ENCODE results near the gene NUDT1. TPM values are rescaled to one million over a fixed set of nuclear protein-coding genes. Genes with fewer than 3 reads are reported as not detected.

The NUDT1 gene
- total RNA-seq, 1 experiment from 2014 or later, result 47.4 TPM

- RAD21 ChIA-PET (ENCODE audit: low non-redundant PET in 1 of 2, low total read pairs in 2 of 2, uncharacterized antibody in 2 of 2, unreplicated experiment in 2 of 2), result no interaction called here
- Histone ChIP-seq H3K9ac (ENCODE audit: low read length) (no peak overlapping the region), H4K20me1 (ENCODE audit: insufficient read depth) (no peaks in the 10 kb centered on the region), H3K27ac (ENCODE audit: low read depth, low read length) (no peak overlapping the region), H3K4me3 (replicated peaks in 1 of 2; ENCODE audit: low read depth in 1 of 2, low read length in 2 of 2) (no peak overlapping the region), H3K4me2 (ENCODE audit: low read length) (no peak overlapping the region), H3K36me3 (ENCODE audit: control insufficient read depth in 1 of 2, insufficient read depth in 2 of 2, low read length in 2 of 2) (no peaks in the 10 kb centered on the region; a peak in 1 of 4 replicates), H3K79me2 (ENCODE audit: insufficient read depth, low read length) (no peaks in the 10 kb centered on the region), H3K4me1 (ENCODE audit: control insufficient read depth in 1 of 2, insufficient read depth in 2 of 2, low read length in 2 of 2) (peaks cover 6 to 15% of the 10 kb centered on the region in 2 experiments; a peak in 3 of 4 replicates), H3K9me2 (ENCODE audit: insufficient read depth) (no peaks in the 10 kb centered on the region), H2AFZ (ENCODE audit: low read depth, low read length, poor library complexity, severe bottlenecking) (no peak overlapping the region), H3K27me3 (ENCODE audit: insufficient read depth, low read length) (no peaks in the 10 kb centered on the region), H3K9me3 (ENCODE audit: control insufficient read depth in 1 of 2, insufficient read depth in 1 of 2, low read depth in 1 of 2, low read length in 2 of 2) (no peaks in the 10 kb centered on the region)
- no peak for ATAC-seq
- intact Hi-C loops (cut with micrococcal nuclease), result no loop called here
- TF ChIP-seq POLR2AphosphoS5 (IDR thresholded peaks at IDR 0.05; ENCODE audit: low read depth, low read length), result no peak
- TF ChIP-seq RAD21 (IDR thresholded peaks at IDR 0.05; ENCODE audit: low read depth), result no peak
- no peak for TF ChIP-seq ZNF274 (IDR thresholded peaks at IDR 0.05; ENCODE audit: low read depth, low read length)
- DNase-seq (ENCODE audit: low read depth, low spot score), result no peak
- no TSS peak for BruUV-seq (replicated peaks)
- POLR2A ChIA-PET, result no interaction called here
- CTCF ChIA-PET, result no interaction called here
Observed at GRCh38 chr7:2259480-2259879, 17.5 kb downstream of the NUDT1 start.

DNA sequence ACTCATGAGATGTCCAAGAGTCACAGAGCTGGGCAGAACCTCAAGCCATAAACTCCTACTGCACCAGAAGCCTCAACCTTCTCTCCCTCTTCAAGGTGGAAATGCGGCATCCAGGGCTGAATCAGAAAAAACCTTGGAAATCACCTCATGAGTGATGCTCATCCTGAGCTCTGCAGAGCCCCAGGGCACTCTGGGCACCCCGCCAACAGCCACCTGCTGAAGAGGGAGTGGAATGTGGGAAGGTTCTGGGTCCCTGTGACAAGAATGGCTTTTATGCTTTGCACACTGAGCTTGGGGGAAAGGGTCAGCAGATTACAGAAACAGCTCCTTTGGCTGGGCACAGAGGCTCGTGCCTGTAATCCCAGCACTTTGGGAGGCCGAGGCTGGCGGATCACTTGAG is 18.8 kb downstream of the NUDT1 start:
- no peak overlapping the region for H3K4me2 ChIP-seq (ENCODE audit: low read length)
- ChIA-PET RAD21 (ENCODE audit: low non-redundant PET in 1 of 2, low total read pairs in 2 of 2, uncharacterized antibody in 2 of 2, unreplicated experiment in 2 of 2) (no interaction called here), CTCF (no interaction called here), POLR2A (no interaction called here)
- H3K4me3 ChIP-seq (replicated peaks in 1 of 2; ENCODE audit: low read depth in 1 of 2, low read length in 2 of 2), result no peak overlapping the region
- no peak overlapping the region for H3K9ac ChIP-seq (ENCODE audit: low read length)
- H3K9me3 ChIP-seq (ENCODE audit: control insufficient read depth in 1 of 2, insufficient read depth in 1 of 2, low read depth in 1 of 2, low read length in 2 of 2), result no peaks in the 10 kb centered on the region
- DNase-seq (ENCODE audit: low read depth, low spot score) (no peak), ATAC-seq (peak; percentile 48; the same call in 1 of the 2 replicates)
- intact Hi-C loops (cut with micrococcal nuclease), result no loop called here
- H3K27ac ChIP-seq (ENCODE audit: low read depth, low read length), result no peak overlapping the region
- no peak overlapping the region for H2AFZ ChIP-seq (ENCODE audit: low read depth, low read length, poor library complexity, severe bottlenecking)
- no peaks in the 10 kb centered on the region for H4K20me1 ChIP-seq (ENCODE audit: insufficient read depth)
- H3K79me2 ChIP-seq (ENCODE audit: insufficient read depth, low read length), result no peaks in the 10 kb centered on the region
- H3K27me3 ChIP-seq (ENCODE audit: insufficient read depth, low read length), result no peaks in the 10 kb centered on the region
- TF ChIP-seq, protein P1, sequence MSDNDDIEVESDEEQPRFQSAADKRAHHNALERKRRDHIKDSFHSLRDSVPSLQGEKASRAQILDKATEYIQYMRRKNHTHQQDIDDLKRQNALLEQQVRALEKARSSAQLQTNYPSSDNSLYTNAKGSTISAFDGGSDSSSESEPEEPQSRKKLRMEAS (IDR thresholded peaks at IDR 0.05), result no peak
- TF ChIP-seq ZNF274 (IDR thresholded peaks at IDR 0.05; ENCODE audit: low read depth, low read length), result no peak
- TF ChIP-seq ZBTB33 (IDR thresholded peaks at IDR 0.05; ENCODE audit: extremely low read depth, insufficient replicate concordance, low read length), result no peak
- TF ChIP-seq EZH2 (IDR thresholded peaks at IDR 0.05), result no peak
- no peak for TF ChIP-seq TCF7L2 (IDR thresholded peaks at IDR 0.05; ENCODE audit: borderline replicate concordance, extremely low read depth, insufficient read depth, insufficient read length)
- TF ChIP-seq SIN3A (IDR thresholded peaks at IDR 0.05; ENCODE audit: low read depth), result no peak
- no peak for TF ChIP-seq CBX3 (IDR thresholded peaks at IDR 0.05; ENCODE audit: low read depth)
- no peak for TF ChIP-seq JUND (IDR thresholded peaks at IDR 0.05)
- no peak for TF ChIP-seq EGR1 (IDR thresholded peaks at IDR 0.05; ENCODE audit: low read depth)
- TF ChIP-seq ZFX (IDR thresholded peaks at IDR 0.05), result no peak
- TF ChIP-seq YY1 (IDR thresholded peaks at IDR 0.05; ENCODE audit: extremely low read depth, insufficient replicate concordance, low read depth, low read length), result no peak
- TF ChIP-seq, protein P2, sequence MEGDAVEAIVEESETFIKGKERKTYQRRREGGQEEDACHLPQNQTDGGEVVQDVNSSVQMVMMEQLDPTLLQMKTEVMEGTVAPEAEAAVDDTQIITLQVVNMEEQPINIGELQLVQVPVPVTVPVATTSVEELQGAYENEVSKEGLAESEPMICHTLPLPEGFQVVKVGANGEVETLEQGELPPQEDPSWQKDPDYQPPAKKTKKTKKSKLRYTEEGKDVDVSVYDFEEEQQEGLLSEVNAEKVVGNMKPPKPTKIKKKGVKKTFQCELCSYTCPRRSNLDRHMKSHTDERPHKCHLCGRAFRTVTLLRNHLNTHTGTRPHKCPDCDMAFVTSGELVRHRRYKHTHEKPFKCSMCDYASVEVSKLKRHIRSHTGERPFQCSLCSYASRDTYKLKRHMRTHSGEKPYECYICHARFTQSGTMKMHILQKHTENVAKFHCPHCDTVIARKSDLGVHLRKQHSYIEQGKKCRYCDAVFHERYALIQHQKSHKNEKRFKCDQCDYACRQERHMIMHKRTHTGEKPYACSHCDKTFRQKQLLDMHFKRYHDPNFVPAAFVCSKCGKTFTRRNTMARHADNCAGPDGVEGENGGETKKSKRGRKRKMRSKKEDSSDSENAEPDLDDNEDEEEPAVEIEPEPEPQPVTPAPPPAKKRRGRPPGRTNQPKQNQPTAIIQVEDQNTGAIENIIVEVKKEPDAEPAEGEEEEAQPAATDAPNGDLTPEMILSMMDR (IDR thresholded peaks at IDR 0.05 in 2 of 3, conservative IDR thresholded peaks at IDR 0.05 in 1 of 3; ENCODE audit: borderline replicate concordance in 1 of 3, insufficient read depth in 1 of 3, low read depth in 2 of 3, low read length in 2 of 3), result no peak
- TF ChIP-seq CEBPB (IDR thresholded peaks at IDR 0.05; ENCODE audit: low read depth), result no peak
- TF ChIP-seq RAD21 (IDR thresholded peaks at IDR 0.05; ENCODE audit: low read depth), result no peak
- no peak for TF ChIP-seq SRF (IDR thresholded peaks at IDR 0.05; ENCODE audit: low read depth)
- TF ChIP-seq POLR2AphosphoS5 (IDR thresholded peaks at IDR 0.05; ENCODE audit: low read depth, low read length), result no peak
- no TSS peak for BruUV-seq (replicated peaks)
- H3K9me2 ChIP-seq (ENCODE audit: insufficient read depth), result no peaks in the 10 kb centered on the region
- no peaks in the 10 kb centered on the region; a peak in 1 of 4 replicates for H3K36me3 ChIP-seq (ENCODE audit: control insufficient read depth in 1 of 2, insufficient read depth in 2 of 2, low read length in 2 of 2)
- H3K4me1 ChIP-seq (ENCODE audit: control insufficient read depth in 1 of 2, insufficient read depth in 2 of 2, low read length in 2 of 2), result peaks cover 6 to 8% of the 10 kb centered on the region in 2 experiments; a peak in 3 of 4 replicates
